ENCODE results near the gene HPSE2. TPM values are rescaled to one million over a fixed set of nuclear protein-coding genes. Genes with fewer than 3 reads are reported as not detected.

HPSE2 gene
- total RNA-seq, 2 donors from 2014 or later = 2.4 to 4.7 TPM

DNA sequence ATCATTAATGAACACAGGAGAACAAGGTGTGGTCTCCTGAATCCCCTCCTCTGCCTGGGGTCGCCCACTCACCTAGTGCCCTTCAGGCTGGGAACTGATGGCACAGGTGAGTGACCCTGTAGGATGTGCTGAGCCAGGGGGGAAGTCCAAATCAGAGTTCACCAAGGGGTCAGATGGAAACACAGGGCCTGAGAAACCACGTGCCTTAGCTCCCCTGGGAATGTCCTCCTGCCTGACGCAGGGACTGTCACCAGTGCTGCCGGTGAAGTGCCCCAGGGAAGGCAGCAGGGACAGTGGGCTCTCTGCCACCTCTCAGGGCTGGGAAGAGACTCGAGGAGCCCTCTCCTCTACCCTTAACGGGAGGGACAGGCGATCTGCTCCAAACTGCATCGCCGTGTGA, 814.9 kb downstream of the HPSE2 start:
- Histone ChIP-seq H3K9me3 (no peaks in the 10 kb centered on the region), H3K36me3 (no peaks in the 10 kb centered on the region), H3K4me3 (no peak overlapping the region), H3K4me1 (replicated peaks) (no peaks in the 10 kb centered on the region), H3K27me3 (replicated peaks; ENCODE audit: insufficient read depth) (no peaks in the 10 kb centered on the region), H3K27ac (no peak overlapping the region)
- TF ChIP-seq POLR2AphosphoS5 (IDR thresholded peaks at IDR 0.05) (no peak), POLR2A (IDR thresholded peaks at IDR 0.05) (no peak)
- TF ChIP-seq, protein P1, sequence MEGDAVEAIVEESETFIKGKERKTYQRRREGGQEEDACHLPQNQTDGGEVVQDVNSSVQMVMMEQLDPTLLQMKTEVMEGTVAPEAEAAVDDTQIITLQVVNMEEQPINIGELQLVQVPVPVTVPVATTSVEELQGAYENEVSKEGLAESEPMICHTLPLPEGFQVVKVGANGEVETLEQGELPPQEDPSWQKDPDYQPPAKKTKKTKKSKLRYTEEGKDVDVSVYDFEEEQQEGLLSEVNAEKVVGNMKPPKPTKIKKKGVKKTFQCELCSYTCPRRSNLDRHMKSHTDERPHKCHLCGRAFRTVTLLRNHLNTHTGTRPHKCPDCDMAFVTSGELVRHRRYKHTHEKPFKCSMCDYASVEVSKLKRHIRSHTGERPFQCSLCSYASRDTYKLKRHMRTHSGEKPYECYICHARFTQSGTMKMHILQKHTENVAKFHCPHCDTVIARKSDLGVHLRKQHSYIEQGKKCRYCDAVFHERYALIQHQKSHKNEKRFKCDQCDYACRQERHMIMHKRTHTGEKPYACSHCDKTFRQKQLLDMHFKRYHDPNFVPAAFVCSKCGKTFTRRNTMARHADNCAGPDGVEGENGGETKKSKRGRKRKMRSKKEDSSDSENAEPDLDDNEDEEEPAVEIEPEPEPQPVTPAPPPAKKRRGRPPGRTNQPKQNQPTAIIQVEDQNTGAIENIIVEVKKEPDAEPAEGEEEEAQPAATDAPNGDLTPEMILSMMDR (IDR thresholded peaks at IDR 0.05) = no peak
- intact Hi-C loops (cut with DNase I) = no loop called here
- DNase-seq (ENCODE audit: low spot score) = no peak
- WGBS = 74% methylated on average over 9 of the region's 9 CpGs

DNA sequence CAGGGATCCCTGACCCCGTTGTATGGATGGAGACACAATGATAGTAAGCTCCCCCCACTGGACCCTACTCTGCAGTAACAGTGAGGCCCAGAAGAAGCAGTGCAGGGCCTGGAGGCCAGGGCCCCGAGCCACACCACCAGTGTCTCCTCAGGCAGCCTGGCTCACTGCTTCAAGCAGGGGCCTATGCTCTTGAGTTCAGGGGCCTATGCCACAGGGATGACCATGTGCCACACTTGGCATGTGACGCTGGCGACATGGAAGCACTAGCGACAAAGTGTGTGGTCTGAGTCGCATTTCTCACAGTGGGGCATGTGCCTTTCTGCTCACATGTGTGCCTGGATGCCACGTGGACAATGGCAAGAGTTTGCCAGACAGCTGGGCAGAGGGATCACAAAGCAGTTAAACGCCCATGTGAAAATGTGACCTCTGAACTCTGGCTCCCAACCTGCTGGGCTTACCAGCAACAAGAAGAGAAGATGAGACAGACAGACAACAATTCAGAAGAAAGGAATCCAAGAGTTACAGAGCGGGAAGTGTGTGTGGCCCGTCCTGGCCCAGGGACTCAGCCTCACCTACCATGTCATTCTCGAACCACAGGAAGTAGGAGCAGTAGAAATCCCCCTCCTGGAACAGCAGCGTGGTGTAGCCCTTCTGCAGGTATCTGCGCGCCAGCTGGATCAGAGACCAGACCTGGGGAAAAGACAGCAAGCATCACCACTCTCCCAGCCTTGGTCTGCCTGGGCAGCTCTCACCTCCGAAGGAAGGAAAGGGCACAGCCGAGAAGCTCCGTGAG, 816.0 kb downstream of the HPSE2 start:
- no peaks in the 10 kb centered on the region for H3K9me3 ChIP-seq
- intact Hi-C loops (cut with DNase I) = no loop called here
- H3K4me3 ChIP-seq = no peak overlapping the region
- H3K4me1 ChIP-seq (replicated peaks) = no peaks in the 10 kb centered on the region
- TF ChIP-seq, protein P1 (IDR thresholded peaks at IDR 0.05) = no peak
- TF ChIP-seq POLR2A (IDR thresholded peaks at IDR 0.05) (no peak), POLR2AphosphoS5 (IDR thresholded peaks at IDR 0.05) (no peak)
- WGBS = 92% methylated on average over 17 of the region's 17 CpGs
- no peak for DNase-seq (ENCODE audit: low spot score)
- no peaks in the 10 kb centered on the region for H3K36me3 ChIP-seq
- no peaks in the 10 kb centered on the region for H3K27me3 ChIP-seq (replicated peaks; ENCODE audit: insufficient read depth)
- no peak overlapping the region for H3K27ac ChIP-seq

DNA sequence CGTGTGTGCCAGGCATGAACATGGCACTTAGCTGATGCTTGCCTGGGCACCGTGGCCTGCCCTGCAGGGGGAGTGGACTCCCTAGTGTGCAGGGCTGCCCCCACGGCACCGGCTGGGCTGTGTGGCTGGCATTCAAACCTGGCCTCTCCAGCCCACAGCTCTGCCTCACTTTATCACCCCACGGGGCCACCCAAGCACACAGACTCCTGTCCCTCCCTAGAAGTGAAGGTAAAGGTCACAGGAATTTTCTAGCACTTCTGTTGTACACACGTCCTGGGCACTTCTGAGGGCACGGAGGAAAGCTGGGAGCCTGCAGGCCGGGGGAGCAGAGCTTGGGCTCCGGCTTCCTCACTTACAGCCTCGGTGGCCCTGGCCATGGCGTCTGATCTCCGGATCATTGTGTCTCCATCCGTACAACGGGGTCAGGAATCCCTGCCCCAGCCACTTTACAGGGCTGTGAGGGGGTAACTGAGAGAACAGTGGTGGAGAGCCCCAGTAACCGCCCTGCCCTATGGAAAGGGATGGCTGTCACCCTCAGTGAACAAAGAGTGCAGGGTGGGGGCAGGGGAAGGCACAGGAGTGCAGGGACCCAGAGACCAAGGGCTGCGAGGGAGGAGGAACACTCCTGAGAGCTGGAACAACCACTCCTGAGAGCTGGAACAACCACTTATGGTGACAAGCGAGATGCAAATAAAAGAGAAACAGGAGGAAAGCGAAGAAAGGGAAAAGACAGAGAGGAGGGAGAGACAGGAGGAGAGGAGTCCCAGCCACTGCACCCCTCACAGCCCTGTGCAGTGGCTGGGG, 816.8 kb downstream of the HPSE2 start:
- Histone ChIP-seq H3K4me3 (no peak overlapping the region), H3K4me1 (replicated peaks) (no peaks in the 10 kb centered on the region), H3K27me3 (replicated peaks; ENCODE audit: insufficient read depth) (no peaks in the 10 kb centered on the region), H3K27ac (no peak overlapping the region), H3K36me3 (no peaks in the 10 kb centered on the region), H3K9me3 (no peaks in the 10 kb centered on the region)
- DNase-seq (ENCODE audit: low spot score) = no peak
- intact Hi-C loops (cut with DNase I) = no loop called here
- TF ChIP-seq POLR2A (IDR thresholded peaks at IDR 0.05) (no peak), POLR2AphosphoS5 (IDR thresholded peaks at IDR 0.05) (no peak)
- TF ChIP-seq, protein P1 (IDR thresholded peaks at IDR 0.05) = no peak
- 90% methylated on average over 18 of the region's 18 CpGs for WGBS

DNA sequence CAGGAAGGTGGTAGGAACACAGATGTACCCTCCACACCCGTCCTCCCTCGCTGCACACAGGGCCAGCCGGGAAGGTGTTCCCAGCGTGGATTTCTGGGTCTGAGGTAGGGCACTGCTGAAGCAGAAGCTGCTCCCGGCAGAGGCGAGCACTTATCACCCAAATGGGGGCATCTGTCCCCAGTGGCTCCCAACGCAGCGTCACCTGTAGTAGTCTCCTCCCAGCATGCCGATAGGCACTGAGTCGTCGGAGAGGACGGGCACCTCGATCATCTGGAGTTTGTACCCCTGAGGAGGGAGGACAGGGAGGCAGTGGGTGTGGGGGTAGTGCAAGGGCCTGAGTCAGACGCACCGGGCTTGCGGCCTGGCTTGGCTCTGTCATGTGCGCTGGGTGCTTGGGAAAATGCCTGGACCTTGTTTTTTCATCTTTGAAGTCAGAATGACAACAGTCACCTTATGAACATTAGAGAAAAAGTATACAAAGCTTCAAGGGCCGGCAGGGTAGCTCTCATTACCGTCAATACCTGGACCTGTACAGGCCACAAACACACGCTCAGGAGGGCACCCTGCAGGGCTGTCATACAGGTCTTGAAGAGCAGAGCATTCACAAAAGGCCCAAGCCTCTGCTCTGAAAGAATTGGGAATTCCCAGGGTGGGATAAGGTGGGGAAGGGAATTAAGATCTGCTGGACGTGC, 817.5 kb downstream of the HPSE2 start:
- DNase-seq (ENCODE audit: low spot score) = no peak
- intact Hi-C loops (cut with DNase I) = no loop called here
- no peaks in the 10 kb centered on the region for H3K36me3 ChIP-seq

More for the DNA sequence above, 817.5 kb downstream of the HPSE2 start:
- TF ChIP-seq POLR2AphosphoS5 (IDR thresholded peaks at IDR 0.05) (no peak), POLR2A (IDR thresholded peaks at IDR 0.05) (no peak)
- TF ChIP-seq, protein P1 (IDR thresholded peaks at IDR 0.05) = no peak
- no peak overlapping the region for H3K27ac ChIP-seq
- H3K4me1 ChIP-seq (replicated peaks) = no peaks in the 10 kb centered on the region
- WGBS = 91% methylated on average over 21 of the region's 21 CpGs
- no peaks in the 10 kb centered on the region for H3K27me3 ChIP-seq (replicated peaks; ENCODE audit: insufficient read depth)
- H3K4me3 ChIP-seq = no peak overlapping the region
- H3K9me3 ChIP-seq = no peaks in the 10 kb centered on the region
